Measurements from ENCODE around the gene SORCS2.

DNA sequence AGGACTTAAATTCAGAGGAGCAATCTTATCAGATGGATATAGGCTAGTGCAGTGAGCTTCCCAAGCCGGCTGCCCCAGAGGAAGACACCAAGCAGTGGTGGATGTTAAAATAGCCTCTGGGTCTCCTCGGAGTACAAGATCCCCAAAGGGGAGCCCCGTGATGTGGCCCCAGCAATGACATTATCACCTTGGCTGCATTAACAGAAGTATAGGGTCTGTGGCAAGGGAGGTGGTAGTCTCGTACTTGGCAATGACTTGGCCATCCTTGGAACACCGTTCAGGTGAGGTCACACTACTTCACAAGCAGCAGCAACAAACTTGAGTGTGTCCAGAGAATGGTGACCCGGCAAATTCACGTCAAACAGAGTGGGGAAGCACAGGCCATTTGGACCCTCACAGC lies 174.6 kb downstream of the SORCS2 start:
- TF ChIP-seq, protein P1, sequence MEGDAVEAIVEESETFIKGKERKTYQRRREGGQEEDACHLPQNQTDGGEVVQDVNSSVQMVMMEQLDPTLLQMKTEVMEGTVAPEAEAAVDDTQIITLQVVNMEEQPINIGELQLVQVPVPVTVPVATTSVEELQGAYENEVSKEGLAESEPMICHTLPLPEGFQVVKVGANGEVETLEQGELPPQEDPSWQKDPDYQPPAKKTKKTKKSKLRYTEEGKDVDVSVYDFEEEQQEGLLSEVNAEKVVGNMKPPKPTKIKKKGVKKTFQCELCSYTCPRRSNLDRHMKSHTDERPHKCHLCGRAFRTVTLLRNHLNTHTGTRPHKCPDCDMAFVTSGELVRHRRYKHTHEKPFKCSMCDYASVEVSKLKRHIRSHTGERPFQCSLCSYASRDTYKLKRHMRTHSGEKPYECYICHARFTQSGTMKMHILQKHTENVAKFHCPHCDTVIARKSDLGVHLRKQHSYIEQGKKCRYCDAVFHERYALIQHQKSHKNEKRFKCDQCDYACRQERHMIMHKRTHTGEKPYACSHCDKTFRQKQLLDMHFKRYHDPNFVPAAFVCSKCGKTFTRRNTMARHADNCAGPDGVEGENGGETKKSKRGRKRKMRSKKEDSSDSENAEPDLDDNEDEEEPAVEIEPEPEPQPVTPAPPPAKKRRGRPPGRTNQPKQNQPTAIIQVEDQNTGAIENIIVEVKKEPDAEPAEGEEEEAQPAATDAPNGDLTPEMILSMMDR (IDR thresholded peaks at IDR 0.05; ENCODE audit: control extremely low read depth in 1 of 3, insufficient read depth in 1 of 3, low read depth in 1 of 3, low read length in 3 of 3): no peak
- TF ChIP-seq KDM1A (IDR thresholded peaks at IDR 0.05; ENCODE audit: borderline replicate concordance, low read length) (no peak), RAD21 (IDR thresholded peaks at IDR 0.05 in 1 of 2, conservative IDR thresholded peaks at IDR 0.05 in 1 of 2; ENCODE audit: low read depth in 2 of 2, low read length in 2 of 2) (no peak), EP300 (IDR thresholded peaks at IDR 0.05; ENCODE audit: borderline replicate concordance in 1 of 2, low read depth in 2 of 2, low read length in 2 of 2) (no peak)
